HL-60 (cell line): ENCODE data around the gene STYX.
A peak's percentile ranks its signal among the peaks of the same experiment; 100 is the strongest.

Experiments
- DNase-seq, 2 experiments: peaks; one replicate each; pipeline ENCODE4 v3.0.0-alpha.2; 2010 to 2020; ENCODE audit warnings: low read depth in 1 of 2, low spot score in 1 of 2
- H3K27ac ChIP-seq: fragments of 250-450 bp; sonication (Bioruptor Pico); replicated peaks from 2 replicates; pipeline ENCODE4 v1.5.1; 2020; ENCODE audit warnings: mild to moderate bottlenecking, moderate library complexity
- H3K27me3 ChIP-seq: fragments of 250-450 bp; sonication (Bioruptor Pico); 2 replicates; pipeline ENCODE4 v1.5.1; 2021; ENCODE audit warnings: mild to moderate bottlenecking, moderate library complexity; ENCODE audit not compliant: insufficient read depth, poor library complexity, severe bottlenecking
- H3K4me3 ChIP-seq: replicated peaks from 2 replicates; pipeline ENCODE4 v1.5.1; 2011; ENCODE audit warnings: mild to moderate bottlenecking, control low read depth, low read length; ENCODE audit not compliant: insufficient read depth
- GABPA ChIP-seq: IDR thresholded peaks from 2 replicates; pipeline ENCODE4 v1.6.1; 2012; ENCODE audit warnings: low read depth
- POLR2AphosphoS5 ChIP-seq: IDR thresholded peaks from 2 replicates; pipeline ENCODE4 v1.6.1; 2012; ENCODE audit warnings: low read depth
- REST ChIP-seq: IDR thresholded peaks from 2 replicates; pipeline ENCODE4 v1.6.1; 2012; ENCODE audit warnings: low read depth; ENCODE audit not compliant: insufficient replicate concordance
- SPI1 ChIP-seq: IDR thresholded peaks from 2 replicates; pipeline ENCODE4 v1.6.1; 2012; ENCODE audit warnings: low read depth, mild to moderate bottlenecking, borderline replicate concordance
- long read RNA-seq: library from polyadenylated mRNA; unstranded; transcript quantifications from one replicate; pipeline ENCODE4 v2.0.0, GENCODE V29; 2020
- TF ChIP-seq, protein P1 (sequence below): IDR thresholded peaks from one replicate; pipeline ENCODE4 v1.5.1; 2011; ENCODE audit warnings: low read length, control low read depth, inconsistent platforms; ENCODE audit not compliant: insufficient read depth

Gene STYX, protein sequence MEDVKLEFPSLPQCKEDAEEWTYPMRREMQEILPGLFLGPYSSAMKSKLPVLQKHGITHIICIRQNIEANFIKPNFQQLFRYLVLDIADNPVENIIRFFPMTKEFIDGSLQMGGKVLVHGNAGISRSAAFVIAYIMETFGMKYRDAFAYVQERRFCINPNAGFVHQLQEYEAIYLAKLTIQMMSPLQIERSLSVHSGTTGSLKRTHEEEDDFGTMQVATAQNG
- long read RNA-seq, full-length matches to known transcripts, result 27 of 63 reads
- long read RNA-seq, partial matches to known transcripts, result 0 of 63 reads
- long read RNA-seq, other reads (novel, unspliced or antisense), result 36 of 63 reads

DNA sequence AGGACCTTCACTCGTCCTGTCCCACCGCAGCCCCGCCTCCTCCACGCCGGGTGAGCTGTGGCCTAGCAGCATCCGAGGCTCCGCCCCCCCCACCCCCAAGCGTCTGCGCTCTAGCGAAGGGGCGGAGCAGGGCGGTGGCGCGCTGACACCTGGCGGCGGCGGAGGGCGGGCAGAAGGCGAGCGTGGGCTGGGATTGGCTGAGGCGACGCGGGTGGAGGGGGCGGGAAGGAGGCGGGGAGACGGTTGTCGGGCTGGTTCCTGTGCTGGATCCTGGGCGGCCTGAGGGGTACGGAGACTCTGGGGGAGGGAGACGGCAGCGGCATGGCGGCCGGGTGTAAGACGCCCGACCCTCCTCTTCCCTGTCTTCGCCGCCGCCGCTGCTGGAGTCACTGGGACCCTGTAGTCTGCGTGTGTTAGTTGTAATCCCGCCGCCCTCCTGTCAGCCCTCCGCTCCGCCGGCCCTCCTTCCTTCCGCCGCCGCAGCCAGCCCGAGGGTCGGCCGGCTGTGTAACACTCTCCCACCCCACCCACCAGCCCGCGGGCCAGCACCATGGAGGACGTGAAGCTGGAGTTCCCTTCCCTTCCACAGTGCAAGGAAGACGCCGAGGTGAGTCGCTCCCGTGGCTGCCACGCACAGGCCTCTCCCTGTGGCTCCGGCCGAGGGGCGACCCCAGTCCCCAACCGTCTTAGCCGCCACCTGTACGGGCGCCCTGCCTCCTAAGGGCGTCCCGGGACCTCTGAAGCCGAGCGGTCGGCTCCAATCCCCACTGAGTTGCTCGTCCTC lies at the start of gene STYX:
Gene STYX (plus strand): TSS at position 242 of the 784 bp plus-strand sequence. CDS start 309 bp downstream, at position 551.
- TF ChIP-seq POLR2AphosphoS5 (peak; percentile 76), SPI1 (no peak), GABPA (0 out of 2 replicates have a peak, but pooled peaks have one; percentile 23)
- Histone ChIP-seq H3K27ac (peak within 1 kb of the TSS; percentile 91), H3K27me3 (no peaks in the 10 kb centered on the region), H3K4me3 (peak within 1 kb of the TSS; percentile 96)
- DNase-seq, result peak; percentile 92 to 99

DNA sequence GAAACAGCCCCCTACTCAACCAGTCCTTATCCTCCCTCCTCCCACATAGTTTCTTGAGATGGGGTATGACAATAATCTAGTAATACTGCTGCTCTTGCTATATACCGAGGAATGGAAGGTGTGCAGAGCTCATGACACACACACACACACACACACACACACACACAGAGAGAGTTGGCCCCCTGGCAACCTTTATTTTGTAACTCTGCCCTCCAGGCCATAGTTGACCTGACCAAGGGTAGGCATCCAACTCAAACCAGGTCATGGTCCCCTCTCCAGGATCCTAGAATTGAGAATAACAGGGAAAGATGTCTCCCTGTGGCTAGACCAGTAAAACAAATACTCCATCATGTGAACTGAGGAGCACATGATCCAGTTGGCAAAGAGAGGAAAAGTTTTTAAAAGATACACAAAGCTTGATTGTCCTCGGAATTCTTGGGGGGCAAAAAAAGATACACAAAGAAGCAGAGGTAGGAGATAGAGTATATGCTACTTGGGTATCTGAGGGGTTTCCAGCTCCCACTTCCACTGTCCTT lies 45.9 kb upstream of the STYX start:
- Histone ChIP-seq H3K4me3 (no peak overlapping the region), H3K27ac (no peak overlapping the region), H3K27me3 (no peaks in the 10 kb centered on the region)
- TF ChIP-seq GABPA (no peak), SPI1 (no peak), POLR2AphosphoS5 (no peak), REST (no peak)
- TF ChIP-seq, protein P1, sequence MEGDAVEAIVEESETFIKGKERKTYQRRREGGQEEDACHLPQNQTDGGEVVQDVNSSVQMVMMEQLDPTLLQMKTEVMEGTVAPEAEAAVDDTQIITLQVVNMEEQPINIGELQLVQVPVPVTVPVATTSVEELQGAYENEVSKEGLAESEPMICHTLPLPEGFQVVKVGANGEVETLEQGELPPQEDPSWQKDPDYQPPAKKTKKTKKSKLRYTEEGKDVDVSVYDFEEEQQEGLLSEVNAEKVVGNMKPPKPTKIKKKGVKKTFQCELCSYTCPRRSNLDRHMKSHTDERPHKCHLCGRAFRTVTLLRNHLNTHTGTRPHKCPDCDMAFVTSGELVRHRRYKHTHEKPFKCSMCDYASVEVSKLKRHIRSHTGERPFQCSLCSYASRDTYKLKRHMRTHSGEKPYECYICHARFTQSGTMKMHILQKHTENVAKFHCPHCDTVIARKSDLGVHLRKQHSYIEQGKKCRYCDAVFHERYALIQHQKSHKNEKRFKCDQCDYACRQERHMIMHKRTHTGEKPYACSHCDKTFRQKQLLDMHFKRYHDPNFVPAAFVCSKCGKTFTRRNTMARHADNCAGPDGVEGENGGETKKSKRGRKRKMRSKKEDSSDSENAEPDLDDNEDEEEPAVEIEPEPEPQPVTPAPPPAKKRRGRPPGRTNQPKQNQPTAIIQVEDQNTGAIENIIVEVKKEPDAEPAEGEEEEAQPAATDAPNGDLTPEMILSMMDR, result no peak
- no peak for DNase-seq

GRCh38 chr14:52686176-52686575 lies 43.8 kb upstream of the STYX start:
- Histone ChIP-seq H3K27ac (no peak overlapping the region), H3K4me3 (no peak overlapping the region), H3K27me3 (no peaks in the 10 kb centered on the region)
- TF ChIP-seq GABPA (no peak), REST (no peak), SPI1 (no peak), POLR2AphosphoS5 (no peak)
- TF ChIP-seq, protein P1, result no peak
- DNase-seq, result no peak
